GM19328 (cell line): ENCODE results near the gene GALR2.

Experiments used
- ATAC-seq: cut with Tn5 transposase; IDR thresholded peaks from one replicate; pipeline ENCODE4 v1.9.1; 2021; ENCODE audit warnings: mild to moderate bottlenecking, moderate library complexity; ENCODE audit not compliant: unreplicated experiment

The GALR2 gene

GRCh38 chr17:76091526-76092286 lies 17.1 kb downstream of the GALR2 start:
- ATAC-seq, result no peak

- no peak for ATAC-seq
Observed at GRCh38 chr17:76092526-76093413, 18.2 kb downstream of the GALR2 start.

- no peak for ATAC-seq
Observed at GRCh38 chr17:76094046-76094445, 19.5 kb downstream of the GALR2 start.

GRCh38 chr17:76095943-76096342 lies 21.4 kb downstream of the GALR2 start:
- no peak for ATAC-seq

GRCh38 chr17:76097716-76098295 lies 23.2 kb downstream of the GALR2 start:
- no peak for ATAC-seq

GRCh38 chr17:76102944-76103273 lies 28.3 kb downstream of the GALR2 start:
- ATAC-seq, result peak; percentile 7

- peak; percentile 74 for ATAC-seq
Observed at GRCh38 chr17:76103274-76104139, 28.9 kb downstream of the GALR2 start, which contains the start of gene EXOC7. Gene EXOC7, minus strand, starts transcription at chr17:76103787. Its CDS starts 95 bp downstream, at chr17:76103692.

- ATAC-seq, result no peak
Observed at GRCh38 chr17:76104140-76104895, 29.7 kb downstream of the GALR2 start.

- no peak for ATAC-seq
Observed at GRCh38 chr17:76104896-76105231, 30.3 kb downstream of the GALR2 start.

GRCh38 chr17:76106703-76107102 lies 32.1 kb downstream of the GALR2 start:
- no peak for ATAC-seq

- no peak for ATAC-seq
Observed at GRCh38 chr17:76107509-76107908, 32.9 kb downstream of the GALR2 start.

- ATAC-seq, result no peak
Observed at GRCh38 chr17:76111956-76112355, 37.4 kb downstream of the GALR2 start.

- ATAC-seq, result no peak
Observed at GRCh38 chr17:76115138-76115754, 40.7 kb downstream of the GALR2 start.

GRCh38 chr17:76119409-76120371 lies 45.1 kb downstream of the GALR2 start:
- no peak for ATAC-seq

GRCh38 chr17:76120658-76121008 lies 46.1 kb downstream of the GALR2 start:
- no peak for ATAC-seq

GRCh38 chr17:76121932-76122430 lies 47.4 kb downstream of the GALR2 start:
- ATAC-seq, result no peak

GRCh38 chr17:76122431-76123190 lies 48.0 kb downstream of the GALR2 start:
- no peak for ATAC-seq

- ATAC-seq, result no peak
Observed at GRCh38 chr17:76123191-76123499, 48.6 kb downstream of the GALR2 start.
